ENCODE results near the gene WNT5A.

DNA sequence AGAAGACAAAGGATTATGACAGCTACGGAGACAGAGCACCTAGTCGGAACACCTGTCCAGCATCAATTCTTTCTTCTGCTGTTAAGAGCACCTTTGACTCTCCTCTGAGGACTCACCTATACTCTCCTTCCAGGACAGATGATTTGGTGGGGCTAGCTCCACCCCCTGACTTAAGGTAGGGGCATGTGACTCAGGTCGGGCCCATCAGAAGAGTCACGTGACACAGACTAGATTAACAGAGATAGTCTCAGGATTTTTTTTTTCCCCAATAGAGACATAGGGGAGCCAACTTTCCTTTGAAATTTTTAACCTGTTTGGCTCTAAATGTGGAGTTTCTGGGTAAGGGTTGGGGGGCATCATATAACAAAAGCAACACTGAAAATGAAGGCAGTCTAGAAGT is 11.4 kb upstream of the WNT5A start:
- no peak for TF ChIP-seq POLR2A (IDR thresholded peaks at IDR 0.05; ENCODE audit: low read depth, low read length)
- TF ChIP-seq POLR2AphosphoS5 (IDR thresholded peaks at IDR 0.05; ENCODE audit: low read depth, low read length), result no peak
- TF ChIP-seq TAF1 (IDR thresholded peaks at IDR 0.05; ENCODE audit: low read depth, low read length), result no peak
